ENCODE results near the gene CTNND1. TPM values are rescaled to one million over a fixed set of nuclear protein-coding genes. Genes with fewer than 3 reads are reported as not detected.
A peak's percentile ranks its signal among the peaks of the same experiment; 100 is the strongest.

The CTNND1 gene
- total RNA-seq, 1 donor: 199 TPM

DNA sequence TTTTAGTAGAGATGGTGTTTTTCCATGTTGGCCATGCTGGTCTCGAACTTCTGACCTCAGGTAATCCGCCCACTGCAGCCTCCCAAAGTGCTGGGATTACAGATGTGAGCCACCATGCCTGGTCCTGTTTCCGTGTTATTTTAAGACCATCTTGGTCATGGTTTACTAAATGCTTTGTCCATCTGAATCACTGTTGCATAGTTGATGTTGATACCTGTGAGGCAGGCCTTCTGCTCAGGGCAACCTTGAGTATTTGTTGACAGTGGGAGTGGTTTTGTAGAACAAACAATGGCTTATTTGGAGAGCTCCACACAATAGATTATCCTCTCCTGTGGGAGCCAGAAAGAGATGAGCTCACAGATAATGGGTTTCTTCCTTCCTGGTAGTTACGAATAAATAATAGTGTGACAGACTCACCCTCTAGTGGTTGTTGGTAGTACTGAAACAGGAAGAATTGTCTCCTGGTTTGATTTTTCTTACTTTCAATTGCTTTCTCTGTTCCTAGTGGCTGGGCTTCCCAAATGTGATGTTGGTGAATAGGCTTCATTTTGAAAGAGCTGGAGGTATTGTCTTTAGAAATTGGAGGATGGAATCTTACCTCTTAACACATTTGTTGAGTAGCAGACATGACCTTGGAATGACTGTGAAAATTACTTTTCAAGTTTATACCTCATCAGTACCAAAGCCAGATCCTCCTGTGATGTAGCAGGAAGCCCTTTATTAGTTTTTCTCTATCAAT, 39.0 kb downstream of the CTNND1 start:
- TF ChIP-seq, protein P1, sequence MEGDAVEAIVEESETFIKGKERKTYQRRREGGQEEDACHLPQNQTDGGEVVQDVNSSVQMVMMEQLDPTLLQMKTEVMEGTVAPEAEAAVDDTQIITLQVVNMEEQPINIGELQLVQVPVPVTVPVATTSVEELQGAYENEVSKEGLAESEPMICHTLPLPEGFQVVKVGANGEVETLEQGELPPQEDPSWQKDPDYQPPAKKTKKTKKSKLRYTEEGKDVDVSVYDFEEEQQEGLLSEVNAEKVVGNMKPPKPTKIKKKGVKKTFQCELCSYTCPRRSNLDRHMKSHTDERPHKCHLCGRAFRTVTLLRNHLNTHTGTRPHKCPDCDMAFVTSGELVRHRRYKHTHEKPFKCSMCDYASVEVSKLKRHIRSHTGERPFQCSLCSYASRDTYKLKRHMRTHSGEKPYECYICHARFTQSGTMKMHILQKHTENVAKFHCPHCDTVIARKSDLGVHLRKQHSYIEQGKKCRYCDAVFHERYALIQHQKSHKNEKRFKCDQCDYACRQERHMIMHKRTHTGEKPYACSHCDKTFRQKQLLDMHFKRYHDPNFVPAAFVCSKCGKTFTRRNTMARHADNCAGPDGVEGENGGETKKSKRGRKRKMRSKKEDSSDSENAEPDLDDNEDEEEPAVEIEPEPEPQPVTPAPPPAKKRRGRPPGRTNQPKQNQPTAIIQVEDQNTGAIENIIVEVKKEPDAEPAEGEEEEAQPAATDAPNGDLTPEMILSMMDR (IDR thresholded peaks at IDR 0.05; ENCODE audit: insufficient read depth, low read depth, low read length): peak; percentile 91
- DNase-seq (ENCODE audit: low read depth): peak; percentile 78
- H3K4me3 ChIP-seq (ENCODE audit: low read depth, low read length): no peak overlapping the region

DNA sequence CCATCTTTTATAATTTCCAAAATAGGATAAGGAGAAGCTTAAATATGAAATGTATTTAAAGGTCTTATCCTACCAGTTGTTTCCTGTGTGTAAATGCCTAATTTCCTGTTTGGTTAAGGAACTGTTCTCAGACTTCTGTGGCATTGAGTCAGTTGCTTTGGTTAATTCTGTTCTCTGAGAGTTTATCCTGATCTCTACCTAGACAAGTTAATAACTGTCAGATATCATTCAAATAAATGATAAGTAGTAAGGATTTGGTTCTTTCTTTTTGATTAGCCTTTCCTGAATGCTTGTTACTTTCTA, 39.5 kb downstream of the CTNND1 start:
- DNase-seq (ENCODE audit: low read depth): no peak
- H3K4me3 ChIP-seq (ENCODE audit: low read depth, low read length): no peak overlapping the region
- TF ChIP-seq, protein P1 (IDR thresholded peaks at IDR 0.05; ENCODE audit: insufficient read depth, low read depth, low read length): no peak

DNA sequence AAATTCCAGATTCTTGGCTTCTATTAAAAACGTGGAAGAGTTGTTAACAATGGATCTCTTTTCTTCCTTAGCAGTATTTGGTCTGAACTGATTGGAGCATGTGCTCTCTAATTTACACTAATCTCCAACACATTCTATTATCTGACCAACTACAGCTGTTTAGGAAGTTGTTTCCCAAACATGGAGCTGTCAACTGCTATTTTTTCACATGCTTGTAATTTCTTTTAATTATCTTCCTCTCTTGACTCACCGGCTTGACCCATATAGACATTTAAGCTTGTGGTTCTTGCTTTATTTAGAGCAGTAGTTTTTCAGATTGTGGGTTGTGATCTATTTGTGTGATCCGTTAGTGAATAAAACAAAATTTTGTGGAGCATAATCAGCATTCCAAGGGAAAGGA, 40.8 kb downstream of the CTNND1 start:
- H3K4me3 ChIP-seq (ENCODE audit: low read depth, low read length): no peak overlapping the region
- TF ChIP-seq, protein P1 (IDR thresholded peaks at IDR 0.05; ENCODE audit: insufficient read depth, low read depth, low read length): no peak
- no peak for DNase-seq (ENCODE audit: low read depth)

DNA sequence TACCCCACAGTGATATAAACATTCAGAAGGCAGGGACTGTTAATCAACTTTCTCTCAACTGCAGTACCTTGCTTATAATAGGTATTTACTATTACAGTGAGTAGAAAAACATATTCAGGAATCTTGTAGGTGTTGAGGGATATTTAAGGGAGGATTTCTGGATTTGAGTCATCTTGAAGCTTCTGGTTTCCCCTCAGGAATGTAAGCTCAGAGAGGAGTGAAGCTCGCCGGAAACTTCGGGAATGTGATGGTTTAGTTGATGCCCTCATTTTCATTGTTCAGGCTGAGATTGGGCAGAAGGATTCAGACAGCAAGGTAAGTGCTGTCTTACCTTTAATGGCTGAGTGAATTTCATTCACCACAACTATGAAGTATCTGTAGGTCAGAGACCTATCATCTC, 42.9 kb downstream of the CTNND1 start:
- TF ChIP-seq, protein P1 (IDR thresholded peaks at IDR 0.05; ENCODE audit: insufficient read depth, low read depth, low read length): no peak
- DNase-seq (ENCODE audit: low read depth): no peak

DNA sequence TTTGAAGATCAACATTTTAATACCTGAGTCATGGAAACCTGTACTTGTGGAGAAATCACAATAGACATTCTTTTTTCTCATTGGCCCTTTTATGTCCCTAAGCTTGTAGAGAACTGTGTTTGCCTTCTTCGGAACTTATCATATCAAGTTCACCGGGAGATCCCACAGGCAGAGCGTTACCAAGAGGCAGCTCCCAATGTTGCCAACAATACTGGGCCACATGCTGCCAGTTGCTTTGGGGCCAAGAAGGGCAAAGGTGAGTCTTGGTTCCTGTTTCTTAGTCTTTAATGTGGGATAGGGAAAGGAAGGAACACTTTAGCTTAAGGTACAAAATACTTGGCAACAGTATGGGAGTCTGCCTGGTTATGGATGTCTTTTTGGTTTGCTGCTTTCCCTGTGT, 44.2 kb downstream of the CTNND1 start:
- TF ChIP-seq, protein P1 (IDR thresholded peaks at IDR 0.05; ENCODE audit: insufficient read depth, low read depth, low read length): no peak
- DNase-seq (ENCODE audit: low read depth): no peak
- no peak overlapping the region for H3K4me3 ChIP-seq (ENCODE audit: low read depth, low read length)

More for the DNA sequence above, 42.9 kb downstream of the CTNND1 start:
- H3K4me3 ChIP-seq (ENCODE audit: low read depth, low read length): no peak overlapping the region

DNA sequence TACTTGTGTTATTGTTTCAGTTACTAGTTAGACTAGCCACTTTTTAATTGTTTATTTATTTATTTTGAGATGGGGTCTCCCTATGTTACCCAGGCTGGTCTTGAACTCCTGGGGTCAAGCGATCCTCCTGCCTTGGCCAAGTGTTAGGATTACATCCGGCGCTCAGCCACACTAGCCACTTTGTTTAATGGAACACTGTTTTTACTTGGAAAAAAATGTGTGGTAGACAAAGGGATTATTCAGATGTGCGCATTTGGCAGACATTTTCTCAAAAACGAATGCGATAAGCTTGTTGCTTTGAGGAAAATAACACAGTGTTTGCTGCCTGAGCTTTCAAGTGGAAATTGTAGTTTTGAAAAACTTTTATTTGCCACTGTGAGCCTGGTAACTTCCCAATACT, 51.0 kb downstream of the CTNND1 start:
- TF ChIP-seq, protein P1 (IDR thresholded peaks at IDR 0.05; ENCODE audit: insufficient read depth, low read depth, low read length): no peak
- no peak overlapping the region for H3K4me3 ChIP-seq (ENCODE audit: low read depth, low read length)
- DNase-seq (ENCODE audit: low read depth): no peak

DNA sequence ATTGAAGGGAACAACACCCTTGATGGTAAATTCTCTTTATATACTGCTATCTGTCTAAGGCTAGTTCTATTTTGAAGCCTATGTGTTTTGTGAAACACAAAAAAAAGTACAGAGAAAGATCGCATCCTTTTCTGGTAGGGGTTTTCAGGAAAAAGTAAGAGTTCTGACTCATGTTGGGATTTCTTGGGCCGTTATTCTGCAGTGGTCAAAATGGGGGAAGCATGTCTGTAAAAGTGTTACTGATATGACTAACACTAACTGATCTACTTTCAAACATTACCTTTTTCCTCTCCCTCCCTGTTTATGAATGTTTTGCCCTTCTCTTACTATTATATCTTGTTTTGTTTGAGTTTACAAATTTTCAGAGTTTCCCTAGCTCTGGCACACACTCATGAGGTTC, 53.9 kb downstream of the CTNND1 start:
- no peak for DNase-seq (ENCODE audit: low read depth)
- TF ChIP-seq, protein P1 (IDR thresholded peaks at IDR 0.05; ENCODE audit: insufficient read depth, low read depth, low read length): no peak
- no peak overlapping the region for H3K4me3 ChIP-seq (ENCODE audit: low read depth, low read length)

All from fibroblast of villous mesenchyme (primary cell).